HepG2 (cell line): ENCODE measurements around the gene GNAL. TPM values are rescaled to one million over a fixed set of nuclear protein-coding genes. Genes with fewer than 3 reads are reported as not detected.

Experiments used
- CEBPG ChIP-seq: IDR thresholded peaks from 2 replicates; pipeline ENCODE4 v1.6.1; 2016
- FOSL2 ChIP-seq: sonication (generic); formaldehyde crosslinking; IDR thresholded peaks from 2 replicates; pipeline ENCODE4 v1.4.0; 2020; ENCODE audit warnings: missing genetic modification reagents
- HOXA5 ChIP-seq: sonication (generic); formaldehyde crosslinking; IDR thresholded peaks from 2 replicates; pipeline ENCODE4 v1.4.0; 2020; ENCODE audit warnings: missing genetic modification reagents
- IRF2 ChIP-seq: IDR thresholded peaks from 2 replicates; pipeline ENCODE4 v1.6.1; 2018; ENCODE audit warnings: missing genetic modification reagents, missing compliant biosample characterization
- LCORL ChIP-seq, 2 experiments: fragments of 450-650 bp in 1 of 2; sonication (generic) in 1 of 2; formaldehyde crosslinking in 1 of 2; IDR thresholded peaks; 2 replicates each; pipeline versions ENCODE4 v1.5.0 to v1.6.1; 2017 to 2020; ENCODE audit warnings: antibody characterized with exemption in 1 of 2, missing genetic modification reagents in 1 of 2
- MLLT10 ChIP-seq: sonication (generic); formaldehyde crosslinking; IDR thresholded peaks from 2 replicates; pipeline ENCODE4 v1.4.0; 2020; ENCODE audit warnings: missing genetic modification reagents
- MTF1 ChIP-seq: sonication (generic); formaldehyde crosslinking; IDR thresholded peaks from 2 replicates; pipeline ENCODE4 v1.5.0; 2020; ENCODE audit warnings: missing genetic modification reagents
- NCOA2 ChIP-seq: sonication (generic); formaldehyde crosslinking; IDR thresholded peaks from 2 replicates; pipeline ENCODE4 v1.8.0; 2022; ENCODE audit warnings: inconsistent platforms
- NR3C1 ChIP-seq: sonication (generic); formaldehyde crosslinking; IDR thresholded peaks from 2 replicates; pipeline ENCODE4 v1.4.0; 2020; ENCODE audit warnings: missing genetic modification reagents
- RXRB ChIP-seq: IDR thresholded peaks from 2 replicates; pipeline ENCODE4 v1.6.1; 2016; ENCODE audit warnings: borderline replicate concordance, missing genetic modification reagents, missing compliant biosample characterization
- SAFB2 ChIP-seq: sonication (generic); formaldehyde crosslinking; IDR thresholded peaks from 2 replicates; pipeline ENCODE4 v1.5.1; 2020; ENCODE audit warnings: missing genetic modification reagents, low read depth, mild to moderate bottlenecking, borderline replicate concordance
- TFDP1 ChIP-seq: IDR thresholded peaks from 2 replicates; pipeline ENCODE4 v1.6.1; 2016; ENCODE audit warnings: missing compliant biosample characterization, missing genetic modification reagents, borderline replicate concordance
- ZBTB3 ChIP-seq: sonication (generic); formaldehyde crosslinking; IDR thresholded peaks from 2 replicates; pipeline ENCODE4 v1.4.0; 2020; ENCODE audit warnings: low read depth, mild to moderate bottlenecking, moderate library complexity, missing genetic modification reagents, borderline replicate concordance
- ZNF260 ChIP-seq: sonication (generic); formaldehyde crosslinking; IDR thresholded peaks from 2 replicates; pipeline ENCODE4 v1.4.0; 2020; ENCODE audit warnings: missing genetic modification reagents, low read depth, mild to moderate bottlenecking, borderline replicate concordance
- ZNF276 ChIP-seq: sonication (generic); formaldehyde crosslinking; IDR thresholded peaks from 2 replicates; pipeline ENCODE4 v1.4.0; 2020; ENCODE audit warnings: mild to moderate bottlenecking, low read depth, missing genetic modification reagents
- ZSCAN29 ChIP-seq: sonication (generic); formaldehyde crosslinking; conservative IDR thresholded peaks from 2 replicates; pipeline ENCODE4 v1.4.0; 2020; ENCODE audit warnings: mild to moderate bottlenecking, missing genetic modification reagents
- polyA plus RNA-seq, 8 experiments: library from polyadenylated mRNA; depleted of rRNA in 3 of 8; stranded (reverse) in 7 of 8; unstranded in 1 of 8; fragments of >200 nt; fragmentation: Illumina TruSeq in 4 of 8; extraction: Trizol in 4 of 8; gene quantifications; 2 replicates each; pipeline versions ENCODE4 v1.2.1 to v1.2.3, GENCODE V29; 2011 to 2016; ENCODE audit warnings: low read depth in 4 of 8, missing spikeins in 1 of 8, mixed read lengths in 1 of 8; ENCODE audit not compliant: insufficient read depth in 1 of 8
- total RNA-seq, 5 experiments: library from RNA; depleted of rRNA; stranded (reverse); fragments of >200 nt; fragmentation: Illumina TruSeq; extraction: Trizol; gene quantifications; 2 replicates each; pipeline ENCODE4 v1.2.3, GENCODE V29; 2016; ENCODE audit warnings: low read depth in 1 of 5
- TF ChIP-seq, protein P1 (sequence below): sonication (generic); formaldehyde crosslinking; IDR thresholded peaks from 2 replicates; pipeline ENCODE4 v1.5.1; 2020; ENCODE audit warnings: missing genetic modification reagents, mild to moderate bottlenecking, borderline replicate concordance
- TF ChIP-seq, protein P2 (sequence below): conservative IDR thresholded peaks from 2 replicates; pipeline ENCODE4 v1.6.1; 2018; ENCODE audit warnings: missing genetic modification reagents
- TF ChIP-seq, protein P3 (sequence below): sonication (generic); formaldehyde crosslinking; IDR thresholded peaks from 2 replicates; pipeline ENCODE4; 2020; ENCODE audit warnings: missing genetic modification reagents, mild to moderate bottlenecking, borderline replicate concordance

Gene GNAL
- total and polyA plus RNA-seq, 2 of the 13 experiments (the other 11 are each of a cell fraction or from before 2014, with no cell fraction given), result 0.87 to 1.4 TPM

- TF ChIP-seq IRF2 (CRISPR knock-in tag) (peak; percentile 93), ZSCAN29 (CRISPR knock-in tag) (0 out of 2 replicates have a peak, but pooled peaks have one; percentile 35), CEBPG (peak; percentile 43; the same call in 1 of the 2 replicates), NCOA2 (CRISPR knock-in tag) (peak; percentile 49; the same call in 1 of the 2 replicates), ZNF260 (CRISPR knock-in tag) (no peak), SAFB2 (CRISPR knock-in tag) (peak; percentile 35; the same call in 1 of the 2 replicates), ZNF276 (0 out of 2 replicates have a peak, but pooled peaks have one; percentile 49), HOXA5 (peak; percentile 58; the same call in 1 of the 2 replicates), RXRB (CRISPR knock-in tag) (peak; percentile 72), ZBTB3 (CRISPR knock-in tag) (no peak), TFDP1 (CRISPR knock-in tag) (peak; percentile 67), FOSL2 (CRISPR knock-in tag) (peak; percentile 57), LCORL (IDR thresholded peaks at IDR 0.05) (no peak), LCORL (CRISPR knock-in tag; IDR thresholded peaks at IDR 0.05) (peak; percentile 54; the same call in 1 of the 2 replicates), NR3C1 (CRISPR knock-in tag) (no peak), MLLT10 (CRISPR knock-in tag) (no peak), MTF1 (CRISPR knock-in tag) (no peak)
- TF ChIP-seq, protein P1, sequence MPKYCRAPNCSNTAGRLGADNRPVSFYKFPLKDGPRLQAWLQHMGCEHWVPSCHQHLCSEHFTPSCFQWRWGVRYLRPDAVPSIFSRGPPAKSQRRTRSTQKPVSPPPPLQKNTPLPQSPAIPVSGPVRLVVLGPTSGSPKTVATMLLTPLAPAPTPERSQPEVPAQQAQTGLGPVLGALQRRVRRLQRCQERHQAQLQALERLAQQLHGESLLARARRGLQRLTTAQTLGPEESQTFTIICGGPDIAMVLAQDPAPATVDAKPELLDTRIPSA (CRISPR knock-in tag), result peak; percentile 61; the same call in 1 of the 2 replicates
- TF ChIP-seq, protein P2, sequence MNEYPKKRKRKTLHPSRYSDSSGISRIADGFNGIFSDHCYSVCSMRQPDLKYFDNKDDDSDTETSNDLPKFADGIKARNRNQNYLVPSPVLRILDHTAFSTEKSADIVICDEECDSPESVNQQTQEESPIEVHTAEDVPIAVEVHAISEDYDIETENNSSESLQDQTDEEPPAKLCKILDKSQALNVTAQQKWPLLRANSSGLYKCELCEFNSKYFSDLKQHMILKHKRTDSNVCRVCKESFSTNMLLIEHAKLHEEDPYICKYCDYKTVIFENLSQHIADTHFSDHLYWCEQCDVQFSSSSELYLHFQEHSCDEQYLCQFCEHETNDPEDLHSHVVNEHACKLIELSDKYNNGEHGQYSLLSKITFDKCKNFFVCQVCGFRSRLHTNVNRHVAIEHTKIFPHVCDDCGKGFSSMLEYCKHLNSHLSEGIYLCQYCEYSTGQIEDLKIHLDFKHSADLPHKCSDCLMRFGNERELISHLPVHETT (CRISPR knock-in tag), result 0 out of 2 replicates have a peak, but pooled peaks have one; percentile 55
- TF ChIP-seq, protein P3, sequence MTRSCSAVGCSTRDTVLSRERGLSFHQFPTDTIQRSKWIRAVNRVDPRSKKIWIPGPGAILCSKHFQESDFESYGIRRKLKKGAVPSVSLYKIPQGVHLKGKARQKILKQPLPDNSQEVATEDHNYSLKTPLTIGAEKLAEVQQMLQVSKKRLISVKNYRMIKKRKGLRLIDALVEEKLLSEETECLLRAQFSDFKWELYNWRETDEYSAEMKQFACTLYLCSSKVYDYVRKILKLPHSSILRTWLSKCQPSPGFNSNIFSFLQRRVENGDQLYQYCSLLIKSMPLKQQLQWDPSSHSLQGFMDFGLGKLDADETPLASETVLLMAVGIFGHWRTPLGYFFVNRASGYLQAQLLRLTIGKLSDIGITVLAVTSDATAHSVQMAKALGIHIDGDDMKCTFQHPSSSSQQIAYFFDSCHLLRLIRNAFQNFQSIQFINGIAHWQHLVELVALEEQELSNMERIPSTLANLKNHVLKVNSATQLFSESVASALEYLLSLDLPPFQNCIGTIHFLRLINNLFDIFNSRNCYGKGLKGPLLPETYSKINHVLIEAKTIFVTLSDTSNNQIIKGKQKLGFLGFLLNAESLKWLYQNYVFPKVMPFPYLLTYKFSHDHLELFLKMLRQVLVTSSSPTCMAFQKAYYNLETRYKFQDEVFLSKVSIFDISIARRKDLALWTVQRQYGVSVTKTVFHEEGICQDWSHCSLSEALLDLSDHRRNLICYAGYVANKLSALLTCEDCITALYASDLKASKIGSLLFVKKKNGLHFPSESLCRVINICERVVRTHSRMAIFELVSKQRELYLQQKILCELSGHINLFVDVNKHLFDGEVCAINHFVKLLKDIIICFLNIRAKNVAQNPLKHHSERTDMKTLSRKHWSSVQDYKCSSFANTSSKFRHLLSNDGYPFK (CRISPR knock-in tag), result peak; percentile 86
These were observed 162.2 kb downstream of the GNAL start, which contains the start of gene CHMP1B (continued) for GRCh38 chr18:11851146-11851805.
